Measurements from ENCODE around the gene RPL26. TPM values are rescaled to one million over a fixed set of nuclear protein-coding genes. Genes with fewer than 3 reads are reported as not detected.
"Not testable (repeated sequence)": the region's sequence is repeated elsewhere in the genome, so short reads cannot be mapped to it uniquely, and the experiment has no call there.

RPL26 gene
- total RNA-seq, 1 donor from 2014 or later, result 1,742 TPM

GRCh38 chr17:8365143-8365542, 17.9 kb downstream of the RPL26 start:
- peak; percentile 50 for ATAC-seq

GRCh38 chr17:8362651-8363332, 20.2 kb downstream of the RPL26 start:
- no peak for ATAC-seq

- no peak for ATAC-seq
These were observed 22.2 kb downstream of the RPL26 start for GRCh38 chr17:8360751-8361150.

- no peak for ATAC-seq
These were observed 22.7 kb downstream of the RPL26 start for GRCh38 chr17:8360260-8360659.

GRCh38 chr17:8359769-8360168, 23.2 kb downstream of the RPL26 start:
- peak; percentile 42 for ATAC-seq

GRCh38 chr17:8357910-8358309, 25.1 kb downstream of the RPL26 start:
- no peak for ATAC-seq

GRCh38 chr17:8354236-8354635, 28.8 kb downstream of the RPL26 start:
- ATAC-seq, result no peak

- no peak for ATAC-seq
These were observed 29.3 kb downstream of the RPL26 start for GRCh38 chr17:8353736-8354135.

GRCh38 chr17:8350339-8350738, 32.7 kb downstream of the RPL26 start:
- no peak for ATAC-seq

GRCh38 chr17:8347001-8347400, 36.0 kb downstream of the RPL26 start:
- not testable (repeated sequence) for ATAC-seq

- ATAC-seq, result peak; percentile 90
These were observed 36.9 kb downstream of the RPL26 start for GRCh38 chr17:8345951-8346665.

GRCh38 chr17:8345052-8345690, 37.8 kb downstream of the RPL26 start:
- peak; percentile 55 for ATAC-seq

GRCh38 chr17:8341456-8341855, 41.5 kb downstream of the RPL26 start:
- ATAC-seq, result no peak

- no peak for ATAC-seq
These were observed 43.5 kb downstream of the RPL26 start, which contains the start of gene ODF4 for GRCh38 chr17:8339540-8339939. Gene ODF4, plus strand, starts transcription at chr17:8339840. Its CDS starts 212 bp downstream, at chr17:8340052.

- no peak for ATAC-seq
These were observed 44.2 kb downstream of the RPL26 start for GRCh38 chr17:8338753-8339140.

- ATAC-seq, result no peak
These were observed 44.9 kb downstream of the RPL26 start for GRCh38 chr17:8337802-8338752.

- no peak for ATAC-seq
These were observed 49.7 kb downstream of the RPL26 start for GRCh38 chr17:8333281-8333680.

GRCh38 chr17:8332688-8333087, 50.3 kb downstream of the RPL26 start:
- ATAC-seq, result peak; percentile 22

- no peak for ATAC-seq
These were observed 50.9 kb downstream of the RPL26 start for GRCh38 chr17:8332128-8332527.
